ENCODE measurements around the gene HOXA7. TPM values are rescaled to one million over a fixed set of nuclear protein-coding genes. Genes with fewer than 3 reads are reported as not detected.

Gene HOXA7
- total RNA-seq, 1 experiment from 2014 or later, result 2.6 TPM

DNA sequence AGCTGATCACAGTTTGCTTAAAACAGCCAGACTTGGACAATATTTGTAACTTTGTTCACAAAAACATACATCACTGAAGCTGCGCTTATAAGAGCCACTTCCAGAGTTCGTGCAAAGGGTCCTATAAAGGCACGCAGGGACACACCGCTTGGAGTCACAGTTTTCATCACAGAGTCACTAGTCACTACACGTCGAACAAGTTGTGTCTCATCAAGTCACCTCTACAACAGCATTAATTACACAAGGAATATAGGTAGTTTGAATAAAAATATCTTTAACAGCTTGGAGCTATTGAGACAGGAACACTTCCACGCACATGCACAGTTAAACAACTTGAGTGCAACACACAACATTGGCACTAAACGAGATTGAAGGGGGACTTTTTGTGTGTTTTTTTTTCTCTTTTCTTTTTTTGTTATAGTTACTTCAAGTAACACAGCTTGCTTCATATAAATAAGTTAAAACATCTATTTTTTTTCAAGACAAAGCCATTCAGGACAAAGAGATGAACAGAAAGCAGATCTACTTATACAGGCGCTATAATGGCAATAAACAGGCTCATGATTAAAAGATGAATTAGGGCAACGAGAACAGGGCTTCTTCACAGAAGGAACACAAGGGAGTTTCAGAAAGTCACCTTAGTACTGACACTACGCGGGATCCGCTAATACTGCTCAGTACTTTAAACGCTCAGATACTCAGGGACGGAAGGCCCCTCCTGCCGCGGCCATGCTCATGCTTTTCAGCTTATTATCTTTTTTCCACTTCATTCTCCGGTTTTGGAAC, 15.1 kb downstream of the HOXA7 start:
- ATAC-seq (no peak), DNase-seq (no peak)
- intact Hi-C loops (cut with micrococcal nuclease), result no loop called here
- Histone ChIP-seq H3K36me3 (ENCODE audit: low read depth, low read length) (peaks cover 13% of the 10 kb centered on the region; the same call in 1 of the 2 replicates), H3K27me3 (ENCODE audit: low read length) (no peaks in the 10 kb centered on the region), H3K9me2 (replicated peaks; ENCODE audit: low read length) (no peaks in the 10 kb centered on the region), H4K20me1 (ENCODE audit: low read length) (no peaks in the 10 kb centered on the region), H3K9me3 (ENCODE audit: low read length) (no peaks in the 10 kb centered on the region), H3K27ac (ENCODE audit: low read length) (no peak overlapping the region), H3K4me3 (ENCODE audit: low read length) (no peak overlapping the region), H2AFZ (ENCODE audit: low read length) (no peak overlapping the region), H3K9ac (ENCODE audit: low read length) (no peak overlapping the region), H3K79me2 (ENCODE audit: low read length) (peaks cover 5% of the 10 kb centered on the region; the same call in 1 of the 2 replicates), H3K4me2 (ENCODE audit: low read length) (no peak overlapping the region), H3K4me1 (ENCODE audit: insufficient read depth, low read length) (peaks cover 3% of the 10 kb centered on the region; the same call in 1 of the 2 replicates), H3F3A (ENCODE audit: low read length, unreplicated experiment) (no peaks in the 10 kb centered on the region)
- ChIA-PET POLR2A (ENCODE audit: unreplicated experiment) (no interaction called here), CTCF (interaction anchor here (0.6 kb wide), 1 partner anchor 464 kb away, joined by 3 read pairs; no protein-coding TSS in a partner anchor)
- BruUV-seq (replicated peaks), result no TSS peak
- TF ChIP-seq, protein P1, sequence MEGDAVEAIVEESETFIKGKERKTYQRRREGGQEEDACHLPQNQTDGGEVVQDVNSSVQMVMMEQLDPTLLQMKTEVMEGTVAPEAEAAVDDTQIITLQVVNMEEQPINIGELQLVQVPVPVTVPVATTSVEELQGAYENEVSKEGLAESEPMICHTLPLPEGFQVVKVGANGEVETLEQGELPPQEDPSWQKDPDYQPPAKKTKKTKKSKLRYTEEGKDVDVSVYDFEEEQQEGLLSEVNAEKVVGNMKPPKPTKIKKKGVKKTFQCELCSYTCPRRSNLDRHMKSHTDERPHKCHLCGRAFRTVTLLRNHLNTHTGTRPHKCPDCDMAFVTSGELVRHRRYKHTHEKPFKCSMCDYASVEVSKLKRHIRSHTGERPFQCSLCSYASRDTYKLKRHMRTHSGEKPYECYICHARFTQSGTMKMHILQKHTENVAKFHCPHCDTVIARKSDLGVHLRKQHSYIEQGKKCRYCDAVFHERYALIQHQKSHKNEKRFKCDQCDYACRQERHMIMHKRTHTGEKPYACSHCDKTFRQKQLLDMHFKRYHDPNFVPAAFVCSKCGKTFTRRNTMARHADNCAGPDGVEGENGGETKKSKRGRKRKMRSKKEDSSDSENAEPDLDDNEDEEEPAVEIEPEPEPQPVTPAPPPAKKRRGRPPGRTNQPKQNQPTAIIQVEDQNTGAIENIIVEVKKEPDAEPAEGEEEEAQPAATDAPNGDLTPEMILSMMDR (conservative IDR thresholded peaks at IDR 0.05; ENCODE audit: low read depth, low read length), result no peak
- TF ChIP-seq EZH2phosphoT487 (IDR thresholded peaks at IDR 0.05; ENCODE audit: borderline replicate concordance, low read length) (no peak), EZH2 (IDR thresholded peaks at IDR 0.05; ENCODE audit: low read length, unreplicated experiment) (no peak)

GRCh38 chr7:27140126-27140857, 16.2 kb downstream of the HOXA7 start:
- Histone ChIP-seq H4K20me1 (ENCODE audit: low read length) (no peaks in the 10 kb centered on the region), H2AFZ (ENCODE audit: low read length) (no peak overlapping the region), H3K9ac (ENCODE audit: low read length) (no peak overlapping the region), H3F3A (ENCODE audit: low read length, unreplicated experiment) (no peaks in the 10 kb centered on the region), H3K4me3 (ENCODE audit: low read length) (no peak overlapping the region), H3K9me3 (ENCODE audit: low read length) (no peaks in the 10 kb centered on the region), H3K9me2 (replicated peaks; ENCODE audit: low read length) (no peaks in the 10 kb centered on the region), H3K27ac (ENCODE audit: low read length) (no peak overlapping the region), H3K4me2 (ENCODE audit: low read length) (no peak overlapping the region), H3K36me3 (ENCODE audit: low read depth, low read length) (peaks cover 10% of the 10 kb centered on the region; the same call in 1 of the 2 replicates), H3K4me1 (ENCODE audit: insufficient read depth, low read length) (peaks cover 13% of the 10 kb centered on the region), H3K27me3 (ENCODE audit: low read length) (no peaks in the 10 kb centered on the region), H3K79me2 (ENCODE audit: low read length) (no peaks in the 10 kb centered on the region)
- ChIA-PET CTCF (no interaction called here), POLR2A (ENCODE audit: unreplicated experiment) (no interaction called here)
- ATAC-seq (no peak), DNase-seq (no peak)
- TF ChIP-seq, protein P1 (conservative IDR thresholded peaks at IDR 0.05; ENCODE audit: low read depth, low read length), result no peak
- TF ChIP-seq EZH2 (IDR thresholded peaks at IDR 0.05; ENCODE audit: low read length, unreplicated experiment) (no peak), EZH2phosphoT487 (IDR thresholded peaks at IDR 0.05; ENCODE audit: borderline replicate concordance, low read length) (no peak)
- no TSS peak for BruUV-seq (replicated peaks)
- intact Hi-C loops (cut with micrococcal nuclease), result no loop called here

Measured in PC-3 (cell line).